Measurements from ENCODE around the gene D2HGDH. TPM values are rescaled to one million over a fixed set of nuclear protein-coding genes. Genes with fewer than 3 reads are reported as not detected.
"Not testable (repeated sequence)": the region's sequence is repeated elsewhere in the genome, so short reads cannot be mapped to it uniquely, and the experiment has no call there.

The D2HGDH gene
- total RNA-seq, 1 donor from 2014 or later: 19.2 TPM

- intact Hi-C loops (cut with micrococcal nuclease): no loop called here
- ATAC-seq (no peak), DNase-seq (no peak)
Measured at GRCh38 chr2:241724259-241724974, 10.0 kb upstream of the D2HGDH start.

GRCh38 chr2:241724975-241725870 lies 9.2 kb upstream of the D2HGDH start:
- no peak for DNase-seq
- no peak for ATAC-seq
- intact Hi-C loops (cut with micrococcal nuclease): no loop called here

- ATAC-seq (no peak), DNase-seq (no peak)
- intact Hi-C loops (cut with micrococcal nuclease): no loop called here
Measured at GRCh38 chr2:241726459-241726858, 8.0 kb upstream of the D2HGDH start.

GRCh38 chr2:241728000-241728399 lies 6.4 kb upstream of the D2HGDH start:
- intact Hi-C loops (cut with micrococcal nuclease): no loop called here
- DNase-seq (peak; percentile 55), ATAC-seq (peak; percentile 66)

- ATAC-seq: peak; percentile 89
- peak; percentile 84 for DNase-seq
- intact Hi-C loops (cut with micrococcal nuclease): no loop called here
Measured at GRCh38 chr2:241728627-241729026, 5.8 kb upstream of the D2HGDH start.

- no peak for ATAC-seq
- intact Hi-C loops (cut with micrococcal nuclease): no loop called here
- DNase-seq: no peak
Measured at GRCh38 chr2:241729868-241730267, 4.6 kb upstream of the D2HGDH start.

- DNase-seq (no peak), ATAC-seq (no peak)
- intact Hi-C loops (cut with micrococcal nuclease): no loop called here
Measured at GRCh38 chr2:241730671-241731293, 3.6 kb upstream of the D2HGDH start.

- DNase-seq: peak; percentile 84
- intact Hi-C loops (cut with micrococcal nuclease); ATAC-seq: not testable (repeated sequence)
Measured at GRCh38 chr2:241732513-241733186, 1.8 kb upstream of the D2HGDH start.

- no peak for ATAC-seq
- intact Hi-C loops (cut with micrococcal nuclease): no loop called here
- DNase-seq: no peak
Measured at GRCh38 chr2:241733391-241734207, 831 bp upstream of the D2HGDH start.

- intact Hi-C loops (cut with micrococcal nuclease): no loop called here
- DNase-seq (no peak), ATAC-seq (no peak)
Measured at GRCh38 chr2:241734208-241734466, 293 bp upstream of the D2HGDH start.

- no peak for DNase-seq
- ATAC-seq: no peak
- intact Hi-C loops (cut with micrococcal nuclease): no loop called here
Measured at GRCh38 chr2:241736111-241736510, 1.7 kb downstream of the D2HGDH start.

- no peak for DNase-seq
- ATAC-seq: no peak
- intact Hi-C loops (cut with micrococcal nuclease): no loop called here
Measured at GRCh38 chr2:241738040-241738686, 3.7 kb downstream of the D2HGDH start.

GRCh38 chr2:241739177-241739576 lies 4.7 kb downstream of the D2HGDH start:
- intact Hi-C loops (cut with micrococcal nuclease): no loop called here

GRCh38 chr2:241739651-241740050 lies 5.2 kb downstream of the D2HGDH start:
- ATAC-seq (no peak), DNase-seq (no peak)
- intact Hi-C loops (cut with micrococcal nuclease): no loop called here

More at GRCh38 chr2:241739177-241739576, 4.7 kb downstream of the D2HGDH start:
- DNase-seq (no peak), ATAC-seq (no peak)

GRCh38 chr2:241741016-241741415 lies 6.6 kb downstream of the D2HGDH start:
- DNase-seq (peak; percentile 23), ATAC-seq (no peak)
- intact Hi-C loops (cut with micrococcal nuclease): no loop called here

- ATAC-seq (no peak), DNase-seq (no peak)
- intact Hi-C loops (cut with micrococcal nuclease): no loop called here
Measured at GRCh38 chr2:241742320-241742939, 8.0 kb downstream of the D2HGDH start.

- intact Hi-C loops (cut with micrococcal nuclease); DNase-seq; ATAC-seq: not testable (repeated sequence)
Measured at GRCh38 chr2:241743008-241743407, 8.6 kb downstream of the D2HGDH start.

GRCh38 chr2:241743620-241744019 lies 9.2 kb downstream of the D2HGDH start:
- DNase-seq (no peak), ATAC-seq (no peak)
- intact Hi-C loops (cut with micrococcal nuclease): no loop called here
